CD14-positive monocyte (primary cell): ENCODE results near the gene TXLNB. TPM values are rescaled to one million over a fixed set of nuclear protein-coding genes. Genes with fewer than 3 reads are reported as not detected.

Experiments
- DNase-seq, 3 donors: peaks; one replicate each; pipeline ENCODE4 v3.0.0-alpha.2; 2011 to 2022
- H2AFZ ChIP-seq: 2 replicates; pipeline ENCODE4 v1.6.0; 2012; ENCODE audit warnings: mild to moderate bottlenecking, low read depth, low read length, inconsistent platforms; ENCODE audit not compliant: insufficient read depth, poor library complexity, severe bottlenecking
- H3K27ac ChIP-seq, 2 donors: 1 replicate in 1 of 2; 2 replicates in 1 of 2; pipeline ENCODE4 v1.5.1; 2012 to 2013; ENCODE audit warnings: low read length in 2 of 2, control low read depth in 1 of 2, inconsistent platforms in 1 of 2, low read depth in 1 of 2, mild to moderate bottlenecking in 1 of 2
- H3K27me3 ChIP-seq, 2 donors: one replicate each; pipeline versions ENCODE4 v1.6.0 to v1.6.1; 2011 to 2013; ENCODE audit warnings: low read length in 2 of 2; ENCODE audit not compliant: control insufficient read depth in 2 of 2, insufficient read depth in 2 of 2
- H3K36me3 ChIP-seq, 2 donors: replicated peaks in 1 of 2; 1 replicate in 1 of 2; 2 replicates in 1 of 2; pipeline versions ENCODE4 v1.5.1 to v1.6.1; 2012 to 2013; ENCODE audit warnings: low read length in 2 of 2, control low read depth in 1 of 2, inconsistent platforms in 1 of 2, mild to moderate bottlenecking in 1 of 2; ENCODE audit not compliant: insufficient read depth in 2 of 2, control insufficient read depth in 1 of 2
- H3K4me1 ChIP-seq, 2 donors: 1 replicate in 1 of 2; 2 replicates in 1 of 2; pipeline versions ENCODE4 v1.5.1 to v1.6.1; 2012 to 2013; ENCODE audit warnings: low read length in 2 of 2, control low read depth in 1 of 2, inconsistent platforms in 1 of 2, mild to moderate bottlenecking in 1 of 2, moderate library complexity in 1 of 2; ENCODE audit not compliant: insufficient read depth in 2 of 2, control insufficient read depth in 1 of 2
- H3K4me2 ChIP-seq: replicated peaks from 2 replicates; pipeline ENCODE3; 2012; ENCODE audit warnings: low read length, moderate library complexity, mild to moderate bottlenecking; ENCODE audit not compliant: poor library complexity, severe bottlenecking; ENCODE audit errors: extremely low read depth
- H3K4me3 ChIP-seq, 3 experiments: fragments of 200-600 bp in 1 of 3; sonication (generic) in 1 of 3; replicated peaks in 1 of 3; 1 replicate in 2 of 3; 2 replicates in 1 of 3; pipeline ENCODE4 v1.5.1; 2011 to 2013; ENCODE audit warnings: low read length in 3 of 3, mild to moderate bottlenecking in 3 of 3, control low read depth in 2 of 3, low read depth in 2 of 3, inconsistent platforms in 1 of 3, moderate library complexity in 1 of 3
- H3K79me2 ChIP-seq: 2 replicates; pipeline ENCODE4 v1.6.0; 2012; ENCODE audit warnings: mild to moderate bottlenecking, control low read depth, inconsistent platforms, low read length, moderate library complexity; ENCODE audit not compliant: insufficient read depth
- H3K9ac ChIP-seq: 2 replicates; pipeline ENCODE4 v1.6.0; 2017; ENCODE audit warnings: low read length, mild to moderate bottlenecking; ENCODE audit not compliant: insufficient read depth, poor library complexity, severe bottlenecking
- H3K9me3 ChIP-seq, 2 donors: replicated peaks in 1 of 2; 1 replicate in 1 of 2; 2 replicates in 1 of 2; pipeline versions ENCODE4 v1.5.1 to v1.6.1; 2012 to 2013; ENCODE audit warnings: low read length in 2 of 2, control low read depth in 1 of 2; ENCODE audit not compliant: control insufficient read depth in 1 of 2, insufficient read depth in 1 of 2
- H4K20me1 ChIP-seq: 2 replicates; pipeline ENCODE4 v1.6.0; 2012; ENCODE audit warnings: mild to moderate bottlenecking, low read length, control low read depth, moderate library complexity; ENCODE audit not compliant: insufficient read depth
- H3K27ac Mint-ChIP-seq, 7 donors: one replicate each; pipeline ENCODE4 v1.8.0; 2020; ENCODE audit warnings: mild to moderate bottlenecking in 7 of 7, mixed read lengths in 7 of 7, moderate library complexity in 6 of 7, inconsistent platforms in 2 of 7
- H3K27me3 Mint-ChIP-seq, 3 donors: one replicate each; pipeline ENCODE4 v1.8.0; 2021 to 2022; ENCODE audit warnings: low read depth in 3 of 3, mild to moderate bottlenecking in 3 of 3, mixed read lengths in 3 of 3, moderate library complexity in 3 of 3, inconsistent platforms in 1 of 3
- H3K36me3 Mint-ChIP-seq, 2 donors: one replicate each; pipeline ENCODE4 v1.8.0; 2020; ENCODE audit warnings: mixed read lengths in 2 of 2, inconsistent platforms in 1 of 2, mild to moderate bottlenecking in 1 of 2
- H3K4me1 Mint-ChIP-seq: one replicate; pipeline ENCODE4 v1.8.0; 2020; ENCODE audit warnings: mild to moderate bottlenecking, mixed read lengths
- H3K4me3 Mint-ChIP-seq, 2 donors: one replicate each; pipeline ENCODE4 v1.8.0; 2020; ENCODE audit warnings: mild to moderate bottlenecking in 2 of 2, mixed read lengths in 2 of 2, moderate library complexity in 1 of 2
- H3K9me3 Mint-ChIP-seq, 7 donors: one replicate each; pipeline ENCODE4 v1.8.0; 2020 to 2022; ENCODE audit warnings: mixed read lengths in 7 of 7, mild to moderate bottlenecking in 6 of 7, moderate library complexity in 6 of 7, inconsistent platforms in 2 of 7
- CTCF ChIP-seq: fragments of 200-600 bp; IDR thresholded peaks from one replicate; pipeline ENCODE4 v1.8.0; 2022; ENCODE audit warnings: antibody characterized with exemption, mild to moderate bottlenecking
- WGBS: methylation state at CpG from one replicate; pipeline ENCODE4 v1.1.5; 2013; ENCODE audit warnings: missing lambda C conversion rate; ENCODE audit not compliant: insufficient coverage; 5-methylcytosine and 5-hydroxymethylcytosine counted together
- intact Hi-C, 2 donors: fragments of 100-400 bp; cut with micrococcal nuclease; formaldehyde crosslinking; loops; one replicate each; pipeline versions ENCODE4 v1.15.0 to v1.15.1; 2023
- polyA plus RNA-seq, 3 donors: library from polyadenylated mRNA; depleted of rRNA in 1 of 3; unstranded in 2 of 3; stranded (reverse) in 1 of 3; fragments of 300-500 nt in 2 of 3; fragments of >200 nt in 1 of 3; fragmentation: Illumina TruSeq in 2 of 3; gene quantifications; 1 replicate in 2 of 3; 2 replicates in 1 of 3; pipeline ENCODE4 v1.2.3, GENCODE V29; 2012 to 2021

Gene TXLNB
- polyA plus RNA-seq, 3 donors, result 0.04 to 0.25 (median 0.14) TPM

GRCh38 chr6:139285590-139285989, 6.2 kb downstream of the TXLNB start:
- DNase-seq, result no peak
- no peak overlapping the region for H3K9ac ChIP-seq
- TF ChIP-seq CTCF, result no peak

GRCh38 chr6:139284789-139285188, 7.0 kb downstream of the TXLNB start:
- Mint-ChIP-seq H3K9me3 (peaks cover 0 to 1% (median 0%) of the 10 kb centered on the region in 7 donors), H3K36me3 (no peaks in the 10 kb centered on the region), H3K4me1 (peaks cover 10% of the 10 kb centered on the region), H3K4me3 (no peak overlapping the region), H3K27ac (no peak overlapping the region), H3K27me3 (peaks cover 0 to 1% (median 0%) of the 10 kb centered on the region in 3 donors)
- TF ChIP-seq CTCF, result no peak
- WGBS, result 100% methylated on average over 1 of the region's 3 CpGs
- Histone ChIP-seq H3K4me3 (no peak overlapping the region), H3K79me2 (no peaks in the 10 kb centered on the region), H3K4me1 (peaks cover 8 to 12% of the 10 kb centered on the region in 2 donors), H3K9ac (no peak overlapping the region), H3K27me3 (no peaks in the 10 kb centered on the region), H3K36me3 (no peaks in the 10 kb centered on the region), H2AFZ (no peak overlapping the region), H3K4me2 (no peak overlapping the region), H4K20me1 (no peaks in the 10 kb centered on the region), H3K27ac (no peak overlapping the region), H3K9me3 (no peaks in the 10 kb centered on the region)
- intact Hi-C loops, result no loop called here
- no peak for DNase-seq

More at GRCh38 chr6:139285590-139285989, 6.2 kb downstream of the TXLNB start:
- Histone ChIP-seq H3K4me1 (peaks cover 8 to 12% of the 10 kb centered on the region in 2 donors), H3K4me2 (no peak overlapping the region), H4K20me1 (no peaks in the 10 kb centered on the region), H2AFZ (no peak overlapping the region), H3K27me3 (no peaks in the 10 kb centered on the region), H3K27ac (no peak overlapping the region), H3K4me3 (no peak overlapping the region), H3K36me3 (no peaks in the 10 kb centered on the region), H3K9me3 (no peaks in the 10 kb centered on the region), H3K79me2 (no peaks in the 10 kb centered on the region)
- H3K27ac Mint-ChIP-seq, result no peak overlapping the region
- H3K27me3 Mint-ChIP-seq, result peaks cover 0 to 1% (median 0%) of the 10 kb centered on the region in 3 donors
- H3K4me1 Mint-ChIP-seq, result peaks cover 10% of the 10 kb centered on the region
- H3K9me3 Mint-ChIP-seq, result peaks cover 0 to 1% (median 0%) of the 10 kb centered on the region in 7 donors
- intact Hi-C loops, result no loop called here
- WGBS, result 100% methylated on average over 1 of the region's 6 CpGs
- H3K4me3 Mint-ChIP-seq, result no peak overlapping the region
- H3K36me3 Mint-ChIP-seq, result no peaks in the 10 kb centered on the region
